Keratinocyte (primary cell): ENCODE measurements around the gene CCBE1. TPM values are rescaled to one million over a fixed set of nuclear protein-coding genes. Genes with fewer than 3 reads are reported as not detected.

ENCODE experiments used
- DNase-seq: peaks from one replicate; pipeline ENCODE4 v3.0.0-alpha.2; 2011; ENCODE audit warnings: low read depth, missing footprints, low spot score
- FAIRE-seq: peaks from 2 replicates; lab custom pipeline; 2011; peaks lifted over from hg19 to GRCh38; lab: Jason Lieb, UNC
- H2AFZ ChIP-seq: 2 replicates; pipeline ENCODE4 v1.6.0; 2012; ENCODE audit warnings: low read length, control low read depth, inconsistent platforms; ENCODE audit not compliant: control insufficient read depth
- H3K27ac ChIP-seq: 2 replicates; pipeline ENCODE4 v1.5.1; 2011; ENCODE audit warnings: low read length; ENCODE audit not compliant: control insufficient read depth, insufficient read depth
- H3K27me3 ChIP-seq: 3 replicates; pipeline ENCODE4 v1.6.0; 2011; ENCODE audit warnings: low read length; ENCODE audit not compliant: control insufficient read depth, insufficient read depth; ENCODE audit errors: extremely low read depth
- H3K36me3 ChIP-seq, 2 experiments: 2 replicates in 1 of 2; 3 replicates in 1 of 2; pipeline ENCODE4 v1.5.1; 2011; ENCODE audit warnings: low read length in 2 of 2, mild to moderate bottlenecking in 1 of 2; ENCODE audit not compliant: control insufficient read depth in 2 of 2, insufficient read depth in 2 of 2; ENCODE audit errors: extremely low read depth in 1 of 2
- H3K4me1 ChIP-seq: 3 replicates; pipeline ENCODE4 v1.5.1; 2011; ENCODE audit warnings: low read length; ENCODE audit not compliant: control insufficient read depth, insufficient read depth; ENCODE audit errors: extremely low read depth
- H3K4me2 ChIP-seq: 3 replicates; pipeline ENCODE4 v1.6.0; 2011; ENCODE audit warnings: low read depth, low read length; ENCODE audit not compliant: control insufficient read depth, insufficient read depth; ENCODE audit errors: extremely low read depth
- H3K4me3 ChIP-seq, 3 experiments: fragments of 200-600 bp in 1 of 3; sonication (generic) in 1 of 3; 2 replicates in 2 of 3; 3 replicates in 1 of 3; pipeline ENCODE4 v1.5.1; 2011 to 2016; ENCODE audit warnings: low read length in 3 of 3, mild to moderate bottlenecking in 3 of 3, control low read depth in 2 of 3, inconsistent platforms in 1 of 3, low read depth in 1 of 3, mixed read lengths in 1 of 3, mixed run types in 1 of 3, moderate library complexity in 1 of 3; ENCODE audit not compliant: control insufficient read depth in 2 of 3, insufficient read depth in 2 of 3; ENCODE audit errors: extremely low read depth in 1 of 3
- H3K79me2 ChIP-seq: 2 replicates; pipeline ENCODE4 v1.6.0; 2012; ENCODE audit warnings: low read length; ENCODE audit not compliant: control insufficient read depth, insufficient read depth
- H3K9ac ChIP-seq: 3 replicates; pipeline ENCODE4 v1.6.0; 2011; ENCODE audit warnings: low read length; ENCODE audit not compliant: control insufficient read depth, insufficient read depth; ENCODE audit errors: extremely low read depth
- H3K9me1 ChIP-seq: 3 replicates; pipeline ENCODE4 v1.6.0; 2011; ENCODE audit warnings: low read length; ENCODE audit not compliant: control insufficient read depth, insufficient read depth; ENCODE audit errors: extremely low read depth
- H3K9me3 ChIP-seq: 2 replicates; pipeline ENCODE4 v1.5.1; 2012; ENCODE audit warnings: low read depth, low read length; ENCODE audit not compliant: control insufficient read depth
- H4K20me1 ChIP-seq: 3 replicates; pipeline ENCODE4 v1.6.0; 2011; ENCODE audit warnings: low read length; ENCODE audit not compliant: control insufficient read depth, insufficient read depth; ENCODE audit errors: extremely low read depth
- EZH2 ChIP-seq: IDR thresholded peaks from one replicate; pipeline ENCODE4 v1.6.1; 2012; ENCODE audit warnings: inconsistent platforms, mild to moderate bottlenecking, low read length, moderate library complexity
- dilution Hi-C: fragments of 300-500 bp; cut with MboI; formaldehyde crosslinking; loops from one replicate; pipeline ENCODE4 v1.7.0; 2020; ENCODE audit warnings: low sequenced_read_pairs; ENCODE audit not compliant: extremely low pct_ligation_motif_present
- polyA plus RNA-seq, 5 experiments: library from polyadenylated mRNA; depleted of rRNA in 3 of 5; stranded (reverse) in 3 of 5; stranded (forward) in 1 of 5; unstranded in 1 of 5; fragments of >200 nt; gene quantifications; 1 replicate in 1 of 5; 2 replicates in 3 of 5; 3 replicates in 1 of 5; pipeline versions ENCODE4 v1.2.1 to v1.2.3, GENCODE V29; 2011 to 2012; ENCODE audit warnings: missing spikeins in 2 of 5, low read depth in 1 of 5, low replicate concordance in 1 of 5
- TF ChIP-seq, protein P1 (sequence below), 3 experiments: IDR thresholded peaks in 1 of 3; conservative IDR thresholded peaks in 1 of 3; optimal IDR thresholded peaks in 1 of 3; 2 replicates in 2 of 3; 3 replicates in 1 of 3; pipeline versions ENCODE3 to v1.5.1; 2011; ENCODE audit warnings: low read length in 3 of 3, mild to moderate bottlenecking in 3 of 3, moderate library complexity in 2 of 3, control low read depth in 1 of 3, inconsistent platforms in 1 of 3; ENCODE audit not compliant: insufficient read depth in 2 of 3; ENCODE audit errors: extremely low read depth in 1 of 3

The CCBE1 gene
- polyA plus RNA-seq, 1 donor (not counting 4 experiments of a cell fraction or from before 2014, with no cell fraction given) = 20.1 TPM

DNA sequence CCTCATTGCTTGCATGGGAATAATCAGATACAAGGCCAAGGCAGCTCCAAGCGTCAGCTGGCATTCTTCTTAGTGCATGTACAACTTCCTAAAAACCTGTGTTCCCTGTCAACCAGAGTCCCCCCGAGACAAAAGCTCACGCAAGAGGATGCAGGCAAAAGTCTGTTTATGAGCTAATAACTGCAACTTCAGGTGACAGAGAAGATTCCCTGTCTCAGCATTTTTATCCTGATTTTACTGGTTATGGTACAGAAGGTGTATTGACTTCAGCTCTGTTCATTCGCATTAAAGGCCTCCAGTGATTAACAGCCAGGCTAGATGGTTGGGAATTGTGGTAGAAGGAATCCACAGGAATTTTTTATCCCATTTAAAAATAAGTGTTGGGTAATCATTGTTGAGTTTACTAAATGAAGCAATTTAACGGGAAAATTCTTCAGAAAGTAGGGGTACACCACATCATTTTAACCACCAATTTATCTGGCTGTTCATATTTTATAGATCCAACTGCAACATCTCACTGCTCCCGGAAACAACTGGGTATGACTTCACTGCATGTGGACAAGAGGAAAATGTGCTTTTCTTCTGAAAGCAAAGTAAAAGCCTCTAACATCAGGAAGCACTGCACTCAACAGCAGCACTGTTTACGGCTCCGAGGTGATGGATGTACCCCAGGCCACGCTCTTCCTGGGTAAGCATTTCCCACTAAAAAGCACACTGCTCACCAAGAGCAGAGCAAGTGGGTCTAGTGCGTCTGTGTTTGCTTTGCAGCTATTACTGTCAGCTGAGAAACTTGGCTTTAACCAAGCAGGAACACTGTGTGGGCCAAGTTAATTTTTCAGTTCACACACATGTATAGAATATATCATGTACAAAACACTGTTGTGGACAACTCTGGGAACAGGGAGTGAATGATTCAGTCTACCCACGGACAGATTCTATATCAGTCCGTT is 31.9 kb downstream of the CCBE1 start:
- no peak overlapping the region for H3K27ac ChIP-seq
- dilution Hi-C loops = no loop called here
- TF ChIP-seq, protein P1, sequence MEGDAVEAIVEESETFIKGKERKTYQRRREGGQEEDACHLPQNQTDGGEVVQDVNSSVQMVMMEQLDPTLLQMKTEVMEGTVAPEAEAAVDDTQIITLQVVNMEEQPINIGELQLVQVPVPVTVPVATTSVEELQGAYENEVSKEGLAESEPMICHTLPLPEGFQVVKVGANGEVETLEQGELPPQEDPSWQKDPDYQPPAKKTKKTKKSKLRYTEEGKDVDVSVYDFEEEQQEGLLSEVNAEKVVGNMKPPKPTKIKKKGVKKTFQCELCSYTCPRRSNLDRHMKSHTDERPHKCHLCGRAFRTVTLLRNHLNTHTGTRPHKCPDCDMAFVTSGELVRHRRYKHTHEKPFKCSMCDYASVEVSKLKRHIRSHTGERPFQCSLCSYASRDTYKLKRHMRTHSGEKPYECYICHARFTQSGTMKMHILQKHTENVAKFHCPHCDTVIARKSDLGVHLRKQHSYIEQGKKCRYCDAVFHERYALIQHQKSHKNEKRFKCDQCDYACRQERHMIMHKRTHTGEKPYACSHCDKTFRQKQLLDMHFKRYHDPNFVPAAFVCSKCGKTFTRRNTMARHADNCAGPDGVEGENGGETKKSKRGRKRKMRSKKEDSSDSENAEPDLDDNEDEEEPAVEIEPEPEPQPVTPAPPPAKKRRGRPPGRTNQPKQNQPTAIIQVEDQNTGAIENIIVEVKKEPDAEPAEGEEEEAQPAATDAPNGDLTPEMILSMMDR (optimal IDR thresholded peaks at IDR 0.05 in 1 of 3, IDR thresholded peaks at IDR 0.05 in 1 of 3, conservative IDR thresholded peaks at IDR 0.05 in 1 of 3; ENCODE audit: extremely low read depth in 1 of 3, insufficient read depth in 2 of 3, low read length in 3 of 3) = no peak
- no peak for TF ChIP-seq EZH2
- no peak overlapping the region for H3K9ac ChIP-seq
- no peaks in the 10 kb centered on the region for H4K20me1 ChIP-seq
- no peak overlapping the region for H3K4me2 ChIP-seq
- no peaks in the 10 kb centered on the region for H3K27me3 ChIP-seq
- H3K79me2 ChIP-seq = peaks cover 4% of the 10 kb centered on the region
- no peaks in the 10 kb centered on the region for H3K36me3 ChIP-seq
- FAIRE-seq (no peak), DNase-seq (no peak)
- no peaks in the 10 kb centered on the region for H3K9me3 ChIP-seq
- H3K4me1 ChIP-seq = peaks cover 40% of the 10 kb centered on the region
- H2AFZ ChIP-seq = no peak overlapping the region
- H3K9me1 ChIP-seq = peaks cover 3% of the 10 kb centered on the region
- no peak overlapping the region for H3K4me3 ChIP-seq

DNA sequence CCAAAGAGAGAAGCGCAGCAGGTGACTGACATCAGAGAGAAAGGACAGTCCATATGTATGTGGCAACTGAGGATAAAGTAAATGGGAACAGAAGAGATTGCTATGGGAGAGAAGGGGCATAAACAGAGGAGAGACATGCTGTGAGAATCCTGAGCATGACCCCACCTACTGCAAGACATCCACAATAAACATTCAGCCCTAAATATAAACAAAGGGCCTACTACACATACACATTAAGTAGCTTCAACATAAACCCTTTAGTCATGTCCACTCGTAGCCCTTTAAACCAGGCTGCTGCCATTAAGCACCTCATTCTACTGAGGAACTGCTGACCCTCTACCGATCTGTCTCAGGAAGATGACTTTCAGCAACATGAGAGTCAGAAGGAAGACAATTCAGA is 32.9 kb downstream of the CCBE1 start:
- Histone ChIP-seq H3K4me2 (no peak overlapping the region), H2AFZ (no peak overlapping the region), H3K9me1 (peaks cover under 1% of the 10 kb centered on the region), H3K9ac (no peak overlapping the region), H3K27ac (no peak overlapping the region), H3K4me3 (no peak overlapping the region), H3K4me1 (peaks cover 50% of the 10 kb centered on the region), H3K36me3 (no peaks in the 10 kb centered on the region), H3K27me3 (no peaks in the 10 kb centered on the region), H4K20me1 (no peaks in the 10 kb centered on the region), H3K79me2 (peaks cover 6% of the 10 kb centered on the region), H3K9me3 (no peaks in the 10 kb centered on the region)
- DNase-seq = no peak
- peak; percentile 72 for FAIRE-seq
- TF ChIP-seq EZH2 = no peak
- TF ChIP-seq, protein P1 (optimal IDR thresholded peaks at IDR 0.05 in 1 of 3, IDR thresholded peaks at IDR 0.05 in 1 of 3, conservative IDR thresholded peaks at IDR 0.05 in 1 of 3; ENCODE audit: extremely low read depth in 1 of 3, insufficient read depth in 2 of 3, low read length in 3 of 3) = no peak
- dilution Hi-C loops = no loop called here
